OCI-M1 (cell line): Measurements from ENCODE around the gene TPBGL.

ENCODE experiments used
- DNase-seq: peaks from one replicate; lab custom pipeline; 2025; lab: John Stamatoyannopoulos, UW

The TPBGL gene

GRCh38 chr11:75246006-75246670 is 5.6 kb downstream of the TPBGL start:
- no peak for DNase-seq

- no peak for DNase-seq
These were observed 6.2 kb downstream of the TPBGL start for GRCh38 chr11:75246671-75247350.

- DNase-seq = no peak
These were observed 8.3 kb downstream of the TPBGL start for GRCh38 chr11:75248924-75249256.

- no peak for DNase-seq
These were observed 9.1 kb downstream of the TPBGL start for GRCh38 chr11:75249704-75250103.

GRCh38 chr11:75254326-75254725 is 13.8 kb downstream of the TPBGL start:
- no peak for DNase-seq

GRCh38 chr11:75260396-75261170 is 20.0 kb downstream of the TPBGL start:
- DNase-seq = no peak

- DNase-seq = no peak
These were observed 21.4 kb downstream of the TPBGL start for GRCh38 chr11:75261902-75262361.

- no peak for DNase-seq
These were observed 21.9 kb downstream of the TPBGL start for GRCh38 chr11:75262436-75262835.

- DNase-seq = no peak
These were observed 22.6 kb downstream of the TPBGL start for GRCh38 chr11:75262961-75263852.

GRCh38 chr11:75263944-75264349 is 23.4 kb downstream of the TPBGL start:
- DNase-seq = no peak

GRCh38 chr11:75264356-75264755 is 23.8 kb downstream of the TPBGL start:
- no peak for DNase-seq

GRCh38 chr11:75264971-75265370 is 24.4 kb downstream of the TPBGL start:
- DNase-seq = no peak

- DNase-seq = no peak
These were observed 25.4 kb downstream of the TPBGL start for GRCh38 chr11:75265851-75266531.

- DNase-seq = no peak
These were observed 26.8 kb downstream of the TPBGL start for GRCh38 chr11:75267171-75267970.

GRCh38 chr11:75268626-75269366 is 28.2 kb downstream of the TPBGL start:
- DNase-seq = no peak

GRCh38 chr11:75269367-75269660 is 28.7 kb downstream of the TPBGL start:
- no peak for DNase-seq

GRCh38 chr11:75269896-75270295 is 29.3 kb downstream of the TPBGL start:
- no peak for DNase-seq

- peak; percentile 73 for DNase-seq
These were observed 30.4 kb downstream of the TPBGL start for GRCh38 chr11:75270896-75271418.

GRCh38 chr11:75271730-75272129 is 31.2 kb downstream of the TPBGL start:
- DNase-seq = no peak

GRCh38 chr11:75272391-75272790 is 31.8 kb downstream of the TPBGL start:
- DNase-seq = no peak
